A549 (cell line): Measurements from ENCODE around the gene CXXC5.

ENCODE experiments used
- CHD2 ChIP-seq: fragments of 150-350 bp; IDR thresholded peaks from 2 replicates; pipeline ENCODE4 v1.6.1; 2014; ENCODE audit warnings: low read length; ENCODE audit not compliant: partially characterized antibody
- CTCF ChIP-seq: fragments of >200 bp; sonication (Bioruptor Twin); formaldehyde crosslinking; IDR thresholded peaks from 3 replicates; pipeline ENCODE4 v1.5.1; 2016
- EP300 ChIP-seq, 2 experiments: fragments of >200 bp; sonication (Bioruptor Twin); formaldehyde crosslinking; IDR thresholded peaks; 2 replicates in 1 of 2; 3 replicates in 1 of 2; pipeline ENCODE4 v1.6.1; 2016 to 2017
- HMGXB4 ChIP-seq: fragments of 250-450 bp; sonication (Bioruptor Pico); IDR thresholded peaks from 2 replicates; pipeline ENCODE4 v1.5.0; 2021; ENCODE audit warnings: mild to moderate bottlenecking, moderate library complexity, borderline replicate concordance
- POLR2A ChIP-seq: IDR thresholded peaks from 2 replicates; pipeline ENCODE4 v1.6.1; 2012; ENCODE audit warnings: mild to moderate bottlenecking, low read length
- REST ChIP-seq: fragments of 200-600 bp; sonication (generic); IDR thresholded peaks from 2 replicates; pipeline ENCODE4 v1.6.1; 2016; ENCODE audit warnings: antibody characterized with exemption, mild to moderate bottlenecking, moderate library complexity
- SMC3 ChIP-seq: fragments of >200 bp; sonication (Bioruptor Twin); formaldehyde crosslinking; IDR thresholded peaks from 3 replicates; pipeline ENCODE4 v1.6.1; 2018; ENCODE audit warnings: inconsistent platforms
- USF2 ChIP-seq: fragments of 450-650 bp; IDR thresholded peaks from 2 replicates; pipeline ENCODE4 v1.6.1; 2014; ENCODE audit warnings: antibody characterized with exemption

GRCh38 chr5:139684881-139685749, 37.0 kb downstream of the CXXC5 start:
- TF ChIP-seq REST (no peak), HMGXB4 (CRISPR knock-in tag) (no peak), POLR2A (no peak), SMC3 (no peak), EP300 (IDR thresholded peaks at IDR 0.05) (no peak), USF2 (no peak), CHD2 (no peak), CTCF (no peak)
